ENCODE data around the gene MLIP. TPM values are rescaled to one million over a fixed set of nuclear protein-coding genes. Genes with fewer than 3 reads are reported as not detected.

The MLIP gene
- total RNA-seq, 4 donors from 2014 or later = 0.64 to 4.0 TPM; not detected in 2

DNA sequence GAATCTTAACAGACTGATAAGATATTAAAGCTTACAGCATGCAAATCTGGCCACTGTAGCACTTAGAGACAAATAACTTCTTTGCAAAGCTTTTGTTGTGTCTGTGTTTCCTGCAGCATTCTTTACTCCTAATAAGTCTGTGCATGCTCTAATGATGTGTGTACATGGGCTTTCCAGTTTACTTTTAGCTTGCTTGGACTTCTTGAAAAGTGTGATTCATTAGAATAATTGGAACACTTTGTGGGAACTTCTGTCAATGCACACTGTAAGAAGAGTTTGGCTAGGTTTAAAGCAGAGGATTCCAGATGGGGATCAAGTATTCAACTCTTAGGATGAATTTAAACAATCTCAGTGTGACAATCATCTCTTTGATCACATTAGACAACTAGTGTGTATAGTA, 174.9 kb downstream of the MLIP start:
- no peak for TF ChIP-seq EP300 (IDR thresholded peaks at IDR 0.05; ENCODE audit: low read depth)
- TF ChIP-seq, protein P1, sequence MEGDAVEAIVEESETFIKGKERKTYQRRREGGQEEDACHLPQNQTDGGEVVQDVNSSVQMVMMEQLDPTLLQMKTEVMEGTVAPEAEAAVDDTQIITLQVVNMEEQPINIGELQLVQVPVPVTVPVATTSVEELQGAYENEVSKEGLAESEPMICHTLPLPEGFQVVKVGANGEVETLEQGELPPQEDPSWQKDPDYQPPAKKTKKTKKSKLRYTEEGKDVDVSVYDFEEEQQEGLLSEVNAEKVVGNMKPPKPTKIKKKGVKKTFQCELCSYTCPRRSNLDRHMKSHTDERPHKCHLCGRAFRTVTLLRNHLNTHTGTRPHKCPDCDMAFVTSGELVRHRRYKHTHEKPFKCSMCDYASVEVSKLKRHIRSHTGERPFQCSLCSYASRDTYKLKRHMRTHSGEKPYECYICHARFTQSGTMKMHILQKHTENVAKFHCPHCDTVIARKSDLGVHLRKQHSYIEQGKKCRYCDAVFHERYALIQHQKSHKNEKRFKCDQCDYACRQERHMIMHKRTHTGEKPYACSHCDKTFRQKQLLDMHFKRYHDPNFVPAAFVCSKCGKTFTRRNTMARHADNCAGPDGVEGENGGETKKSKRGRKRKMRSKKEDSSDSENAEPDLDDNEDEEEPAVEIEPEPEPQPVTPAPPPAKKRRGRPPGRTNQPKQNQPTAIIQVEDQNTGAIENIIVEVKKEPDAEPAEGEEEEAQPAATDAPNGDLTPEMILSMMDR (IDR thresholded peaks at IDR 0.05) = no peak
- TF ChIP-seq POLR2A (IDR thresholded peaks at IDR 0.05) = no peak
- no peak for TF ChIP-seq POLR2AphosphoS5 (IDR thresholded peaks at IDR 0.05)
- Histone ChIP-seq H3K36me3 (no peaks in the 10 kb centered on the region), H3K4me1 (no peaks in the 10 kb centered on the region), H3K9me3 (no peaks in the 10 kb centered on the region), H3K4me3 (no peak overlapping the region), H3K27ac (no peak overlapping the region), H3K27me3 (no peaks in the 10 kb centered on the region)
- intact Hi-C loops (cut with DNase I; ENCODE audit: low total_unique reads) = no loop called here
- DNase-seq = no peak
- in situ Hi-C loops (cut with MboI; ENCODE audit: low pct_ligation_motif_present in 1 of 4, low pct_unique_long_range_greater_than_20kb in 1 of 4, low sequenced_read_pairs in 3 of 4) = no loop called here

DNA sequence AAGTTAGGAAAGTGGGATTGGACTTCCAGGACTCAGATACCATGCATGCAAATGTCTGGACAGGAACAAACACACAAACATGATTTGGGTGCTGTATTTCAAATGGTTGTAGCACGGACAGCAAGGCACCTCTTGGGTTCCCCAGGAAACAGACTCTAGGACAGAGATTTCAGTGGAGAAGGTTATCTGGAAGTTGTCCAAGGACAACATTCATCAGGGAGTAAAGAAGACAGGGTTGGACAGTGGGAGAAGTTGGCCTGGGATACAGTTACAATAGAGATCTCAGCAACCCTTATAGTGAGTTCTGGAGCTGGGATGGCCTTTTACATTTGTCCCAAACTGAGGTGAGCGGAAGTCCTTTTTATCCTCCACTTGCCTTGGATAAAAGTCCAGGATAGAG, 177.2 kb downstream of the MLIP start:
- in situ Hi-C loops (cut with MboI; ENCODE audit: low pct_ligation_motif_present in 1 of 4, low pct_unique_long_range_greater_than_20kb in 1 of 4, low sequenced_read_pairs in 3 of 4) (no loop called here), intact Hi-C loops (cut with DNase I; ENCODE audit: low total_unique reads) (no loop called here)
- Histone ChIP-seq H3K27me3 (no peaks in the 10 kb centered on the region), H3K36me3 (no peaks in the 10 kb centered on the region), H3K4me1 (no peaks in the 10 kb centered on the region), H3K27ac (no peak overlapping the region), H3K9me3 (no peaks in the 10 kb centered on the region), H3K4me3 (no peak overlapping the region)
- no peak for DNase-seq
- TF ChIP-seq EP300 (IDR thresholded peaks at IDR 0.05; ENCODE audit: low read depth) (no peak), POLR2A (IDR thresholded peaks at IDR 0.05) (no peak), POLR2AphosphoS5 (IDR thresholded peaks at IDR 0.05) (no peak)
- TF ChIP-seq, protein P1 (IDR thresholded peaks at IDR 0.05) = no peak
- 89% methylated on average over 2 of the region's 2 CpGs; no CpG with 5 or more reads in 1 of the 2 donors for WGBS, 2 donors (ENCODE audit: low coverage in 1 of 2)

DNA sequence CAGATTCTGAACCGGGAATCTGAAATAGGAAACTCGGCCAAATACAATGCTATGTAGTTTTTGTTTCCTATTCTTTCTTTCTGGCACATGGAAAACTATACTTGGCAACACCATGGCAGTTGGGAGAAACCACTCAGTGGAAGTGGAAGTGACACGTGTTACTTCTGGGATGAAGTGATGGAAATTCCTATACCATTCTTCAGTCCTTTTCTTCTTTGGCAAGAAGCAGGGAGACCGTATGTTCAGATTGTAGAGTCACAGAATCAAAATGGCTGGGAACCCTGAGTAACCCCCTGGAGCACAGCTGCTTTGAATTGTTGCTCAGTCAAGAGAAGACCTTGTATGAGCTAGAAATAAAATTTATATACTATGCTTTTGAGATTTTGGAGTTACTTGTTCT, 178.2 kb downstream of the MLIP start:
- DNase-seq = no peak
- TF ChIP-seq, protein P1 (IDR thresholded peaks at IDR 0.05) = no peak
- TF ChIP-seq EP300 (IDR thresholded peaks at IDR 0.05; ENCODE audit: low read depth) = no peak
- no peak for TF ChIP-seq POLR2A (IDR thresholded peaks at IDR 0.05)
- TF ChIP-seq POLR2AphosphoS5 (IDR thresholded peaks at IDR 0.05) = no peak
- no peaks in the 10 kb centered on the region for H3K27me3 ChIP-seq
- no peaks in the 10 kb centered on the region for H3K36me3 ChIP-seq
- no peaks in the 10 kb centered on the region for H3K4me1 ChIP-seq
- 84 to 85% methylated on average over 4 of the region's 4 CpGs for WGBS, 2 donors (ENCODE audit: low coverage in 1 of 2)
- intact Hi-C loops (cut with DNase I; ENCODE audit: low total_unique reads) = no loop called here
- H3K9me3 ChIP-seq = no peaks in the 10 kb centered on the region
- H3K4me3 ChIP-seq = no peak overlapping the region
- no peak overlapping the region for H3K27ac ChIP-seq
- in situ Hi-C loops (cut with MboI; ENCODE audit: low pct_ligation_motif_present in 1 of 4, low pct_unique_long_range_greater_than_20kb in 1 of 4, low sequenced_read_pairs in 3 of 4) = no loop called here

DNA sequence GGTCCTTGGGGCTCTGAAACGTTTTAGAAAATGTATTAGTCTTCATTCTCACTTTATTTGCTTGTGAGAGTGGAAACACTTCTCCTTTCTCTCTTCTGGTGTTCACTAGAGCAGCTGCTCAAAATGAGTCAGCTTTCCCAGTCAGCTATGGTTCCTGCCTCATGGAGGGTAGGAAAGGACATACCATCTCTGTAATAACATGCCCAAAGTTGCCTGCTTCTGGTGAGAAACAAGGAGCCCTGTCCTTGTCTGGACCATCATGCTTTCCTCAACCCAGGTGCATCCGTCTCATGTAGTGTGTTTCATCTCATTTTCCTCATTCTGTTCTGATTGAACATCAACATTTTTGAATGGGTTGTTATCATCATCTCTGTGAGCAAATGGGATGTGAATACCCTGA, 179.9 kb downstream of the MLIP start:
- DNase-seq = no peak
- Histone ChIP-seq H3K36me3 (no peaks in the 10 kb centered on the region), H3K9me3 (no peaks in the 10 kb centered on the region), H3K4me1 (no peaks in the 10 kb centered on the region), H3K27me3 (no peaks in the 10 kb centered on the region), H3K27ac (no peak overlapping the region), H3K4me3 (no peak overlapping the region)
- 60 to 79% methylated on average over 2 of the region's 2 CpGs for WGBS, 2 donors (ENCODE audit: low coverage in 1 of 2)
- in situ Hi-C loops (cut with MboI; ENCODE audit: low pct_ligation_motif_present in 1 of 4, low pct_unique_long_range_greater_than_20kb in 1 of 4, low sequenced_read_pairs in 3 of 4) (no loop called here), intact Hi-C loops (cut with DNase I; ENCODE audit: low total_unique reads) (no loop called here)
- TF ChIP-seq POLR2A (IDR thresholded peaks at IDR 0.05) = no peak
- TF ChIP-seq EP300 (IDR thresholded peaks at IDR 0.05; ENCODE audit: low read depth) = no peak
- no peak for TF ChIP-seq POLR2AphosphoS5 (IDR thresholded peaks at IDR 0.05)
- TF ChIP-seq, protein P1 (IDR thresholded peaks at IDR 0.05) = no peak
